Measurements from ENCODE around the gene PUM1.

DNA sequence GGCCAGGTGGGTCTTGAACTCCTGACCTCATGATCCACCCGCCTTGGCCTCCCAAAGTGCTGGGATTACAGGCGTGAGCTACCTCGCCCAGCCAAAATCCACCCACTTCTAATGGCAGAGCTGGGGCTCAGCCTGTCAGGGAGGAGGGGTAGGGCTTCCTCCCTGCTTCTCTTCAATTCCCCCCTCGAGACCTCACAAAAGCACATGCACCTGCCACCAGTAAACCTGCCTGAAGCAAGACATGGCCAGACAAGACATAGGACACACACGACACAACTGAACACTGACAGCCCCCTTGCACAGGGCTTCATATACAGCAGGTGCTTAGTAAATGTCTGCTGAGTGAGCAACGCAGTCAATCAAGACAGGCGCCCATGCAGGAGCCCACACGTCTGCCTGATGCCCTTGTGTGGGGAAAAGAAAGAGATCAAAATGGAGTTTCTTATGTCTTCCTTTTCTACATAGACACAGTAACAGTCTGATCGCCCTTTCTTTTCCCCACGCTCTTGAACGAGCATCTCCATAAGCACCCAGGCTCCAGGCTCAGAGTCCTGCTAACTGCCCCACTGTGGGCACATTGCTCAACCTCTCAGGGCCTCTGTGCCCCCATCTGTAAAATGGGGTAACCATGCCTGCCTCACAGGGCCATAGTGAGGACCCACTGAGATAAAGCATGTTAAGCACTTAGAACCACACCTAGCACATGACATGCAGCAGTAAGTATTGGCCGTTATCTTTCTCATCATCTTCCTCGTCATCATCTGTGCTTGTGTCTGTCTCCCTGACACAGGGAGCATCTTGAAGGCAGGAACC is 165.7 kb downstream of the PUM1 start:
- TF ChIP-seq EZH2 (IDR thresholded peaks at IDR 0.05; ENCODE audit: borderline replicate concordance, low read depth, low read length, severe bottlenecking) (no peak), POLR2A (IDR thresholded peaks at IDR 0.05; ENCODE audit: low read depth, low read length) (no peak), POLR2AphosphoS5 (IDR thresholded peaks at IDR 0.05; ENCODE audit: insufficient read depth, low read depth, low read length) (no peak), MYC (IDR thresholded peaks at IDR 0.05; ENCODE audit: low read depth, low read length) (no peak), JUN (IDR thresholded peaks at IDR 0.05; ENCODE audit: borderline replicate concordance, insufficient read depth, insufficient read length, low read depth) (no peak), FOS (IDR thresholded peaks at IDR 0.05; ENCODE audit: borderline replicate concordance, insufficient read depth, low read length) (no peak)
- TF ChIP-seq, protein P1, sequence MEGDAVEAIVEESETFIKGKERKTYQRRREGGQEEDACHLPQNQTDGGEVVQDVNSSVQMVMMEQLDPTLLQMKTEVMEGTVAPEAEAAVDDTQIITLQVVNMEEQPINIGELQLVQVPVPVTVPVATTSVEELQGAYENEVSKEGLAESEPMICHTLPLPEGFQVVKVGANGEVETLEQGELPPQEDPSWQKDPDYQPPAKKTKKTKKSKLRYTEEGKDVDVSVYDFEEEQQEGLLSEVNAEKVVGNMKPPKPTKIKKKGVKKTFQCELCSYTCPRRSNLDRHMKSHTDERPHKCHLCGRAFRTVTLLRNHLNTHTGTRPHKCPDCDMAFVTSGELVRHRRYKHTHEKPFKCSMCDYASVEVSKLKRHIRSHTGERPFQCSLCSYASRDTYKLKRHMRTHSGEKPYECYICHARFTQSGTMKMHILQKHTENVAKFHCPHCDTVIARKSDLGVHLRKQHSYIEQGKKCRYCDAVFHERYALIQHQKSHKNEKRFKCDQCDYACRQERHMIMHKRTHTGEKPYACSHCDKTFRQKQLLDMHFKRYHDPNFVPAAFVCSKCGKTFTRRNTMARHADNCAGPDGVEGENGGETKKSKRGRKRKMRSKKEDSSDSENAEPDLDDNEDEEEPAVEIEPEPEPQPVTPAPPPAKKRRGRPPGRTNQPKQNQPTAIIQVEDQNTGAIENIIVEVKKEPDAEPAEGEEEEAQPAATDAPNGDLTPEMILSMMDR (IDR thresholded peaks at IDR 0.05; ENCODE audit: extremely low read depth in 1 of 2, insufficient read depth in 1 of 2, low read depth in 1 of 2, low read length in 2 of 2), result no peak
- TF ChIP-seq, protein P2, sequence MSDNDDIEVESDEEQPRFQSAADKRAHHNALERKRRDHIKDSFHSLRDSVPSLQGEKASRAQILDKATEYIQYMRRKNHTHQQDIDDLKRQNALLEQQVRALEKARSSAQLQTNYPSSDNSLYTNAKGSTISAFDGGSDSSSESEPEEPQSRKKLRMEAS (IDR thresholded peaks at IDR 0.05; ENCODE audit: insufficient read depth, insufficient read length), result no peak
